Measurements from ENCODE around the gene MBP.

Gene MBP

DNA sequence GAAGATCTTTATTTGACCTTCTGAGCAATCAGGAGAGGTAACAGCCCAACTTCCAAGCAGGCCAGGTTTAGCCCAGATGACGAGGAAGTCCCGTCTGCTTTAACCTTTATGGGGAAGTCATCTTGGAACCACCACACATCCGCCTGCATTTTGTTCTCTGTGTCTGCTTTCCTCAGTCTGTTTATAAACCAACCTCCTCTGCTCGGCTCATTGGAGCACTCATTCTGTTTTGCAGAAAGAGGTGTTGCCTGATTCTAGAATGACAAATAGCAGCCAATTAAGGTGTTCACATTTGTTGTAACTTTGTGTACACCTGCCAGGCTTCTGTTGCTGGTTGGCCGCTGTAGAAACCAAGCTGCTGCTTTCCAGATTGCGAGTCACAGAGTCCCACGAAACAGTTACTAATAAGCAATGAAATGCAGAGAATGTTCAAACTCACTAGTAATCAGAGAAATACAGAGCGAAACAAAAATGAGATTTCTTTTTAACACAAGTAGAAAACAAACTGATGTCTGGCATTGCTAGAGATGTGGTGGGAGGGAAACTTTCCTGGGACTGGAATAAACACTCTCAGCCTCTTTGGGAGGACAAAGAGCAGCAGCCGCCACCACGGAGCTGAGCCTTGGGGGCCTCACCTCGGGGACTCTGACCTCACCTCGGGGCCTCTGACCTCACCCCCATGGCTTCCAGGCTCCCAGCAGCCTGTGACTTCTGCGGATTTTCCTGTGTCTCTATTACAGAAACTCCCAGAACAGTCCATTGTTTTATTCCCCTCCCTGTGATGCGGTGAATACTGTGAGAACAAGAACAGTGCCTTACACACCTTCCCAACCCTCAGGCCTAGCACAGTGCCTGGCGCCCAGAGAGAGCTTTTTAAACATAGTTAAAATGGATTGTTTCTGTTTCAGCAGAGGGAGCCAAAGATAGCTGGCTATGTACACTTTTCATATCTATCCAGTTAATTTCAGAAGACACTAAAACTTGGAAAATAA, 64.0 kb downstream of the MBP start:
- no peak for DNase-seq (ENCODE audit: low read depth in 2 of 2, low spot score in 1 of 2)

DNA sequence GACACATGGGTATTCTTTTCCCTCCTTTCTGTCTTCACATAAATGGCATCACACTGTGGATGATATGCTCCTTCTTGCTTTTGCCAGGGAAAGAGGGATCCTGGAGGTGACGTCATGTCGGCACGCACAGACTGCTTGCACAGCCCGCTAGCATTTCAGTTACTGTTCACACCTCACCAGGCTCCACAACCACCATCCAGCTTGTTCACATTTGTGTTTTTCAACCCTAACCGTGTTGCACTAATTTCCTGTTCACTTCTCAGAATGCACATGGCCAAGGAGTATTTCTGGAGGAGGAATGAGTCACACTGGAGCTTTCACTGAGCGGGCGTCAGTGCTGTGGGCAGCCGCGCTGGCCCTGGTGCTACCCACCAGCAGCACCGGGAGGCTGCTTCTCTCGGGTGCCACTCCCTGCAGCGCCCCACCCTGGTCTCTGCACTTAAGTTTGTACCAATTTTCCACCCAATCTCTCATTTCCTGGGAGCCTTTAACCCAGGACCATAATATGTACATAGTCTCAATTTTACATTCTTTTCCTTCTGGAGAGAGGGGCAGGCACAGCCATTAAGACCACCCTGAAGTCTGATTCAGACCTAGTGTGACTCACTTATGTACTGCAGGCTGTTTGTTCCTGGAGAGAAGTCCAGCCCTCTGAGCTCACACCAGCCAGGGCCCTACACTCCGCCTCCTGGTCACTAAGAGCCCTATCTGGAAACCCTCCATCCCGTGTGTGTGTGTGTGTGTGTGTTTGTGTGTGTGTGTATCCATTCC, 65.1 kb downstream of the MBP start:
- DNase-seq (ENCODE audit: low read depth in 2 of 2, low spot score in 1 of 2): peak; percentile 42 to 50

DNA sequence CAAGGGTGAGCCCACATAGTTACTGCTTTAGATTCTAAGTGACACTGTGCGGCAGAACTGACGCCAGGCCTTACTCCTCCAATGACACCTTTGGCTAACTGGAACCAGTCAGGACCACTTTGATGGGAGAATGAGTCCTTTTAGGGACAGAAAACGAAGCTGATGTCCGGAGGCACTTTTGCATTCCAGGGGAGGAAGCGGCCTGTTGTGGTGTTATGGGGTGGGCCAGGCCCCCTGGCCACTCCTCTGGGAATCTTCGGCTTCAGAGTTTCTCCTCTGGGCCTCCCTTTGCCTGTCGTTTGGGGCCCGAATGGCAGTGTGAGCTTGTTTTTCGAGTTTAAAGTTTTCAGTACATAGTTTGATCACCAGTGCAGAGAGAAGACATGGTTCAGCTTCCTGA, 65.9 kb downstream of the MBP start:
- no peak for DNase-seq (ENCODE audit: low read depth in 2 of 2, low spot score in 1 of 2)

DNA sequence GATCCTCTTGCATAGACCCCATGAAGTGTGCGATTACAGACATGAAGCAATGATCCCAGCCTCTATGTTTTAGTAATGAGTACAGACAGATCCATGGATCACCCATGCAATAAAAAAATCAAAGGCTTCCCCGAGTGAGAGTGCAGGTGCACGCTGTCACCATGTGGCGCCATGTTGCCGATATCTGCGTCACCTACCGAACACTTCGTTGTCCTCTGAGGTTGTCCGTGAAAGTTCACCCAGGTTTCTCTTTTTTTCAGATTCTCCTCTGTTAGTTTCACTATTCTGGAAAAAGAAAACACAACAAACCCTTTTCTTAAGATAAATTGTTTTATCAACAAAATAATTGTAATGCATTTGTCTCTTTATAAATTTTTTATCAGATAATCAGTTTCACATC, 66.5 kb downstream of the MBP start:
- no peak for DNase-seq (ENCODE audit: low read depth in 2 of 2, low spot score in 1 of 2)

DNA sequence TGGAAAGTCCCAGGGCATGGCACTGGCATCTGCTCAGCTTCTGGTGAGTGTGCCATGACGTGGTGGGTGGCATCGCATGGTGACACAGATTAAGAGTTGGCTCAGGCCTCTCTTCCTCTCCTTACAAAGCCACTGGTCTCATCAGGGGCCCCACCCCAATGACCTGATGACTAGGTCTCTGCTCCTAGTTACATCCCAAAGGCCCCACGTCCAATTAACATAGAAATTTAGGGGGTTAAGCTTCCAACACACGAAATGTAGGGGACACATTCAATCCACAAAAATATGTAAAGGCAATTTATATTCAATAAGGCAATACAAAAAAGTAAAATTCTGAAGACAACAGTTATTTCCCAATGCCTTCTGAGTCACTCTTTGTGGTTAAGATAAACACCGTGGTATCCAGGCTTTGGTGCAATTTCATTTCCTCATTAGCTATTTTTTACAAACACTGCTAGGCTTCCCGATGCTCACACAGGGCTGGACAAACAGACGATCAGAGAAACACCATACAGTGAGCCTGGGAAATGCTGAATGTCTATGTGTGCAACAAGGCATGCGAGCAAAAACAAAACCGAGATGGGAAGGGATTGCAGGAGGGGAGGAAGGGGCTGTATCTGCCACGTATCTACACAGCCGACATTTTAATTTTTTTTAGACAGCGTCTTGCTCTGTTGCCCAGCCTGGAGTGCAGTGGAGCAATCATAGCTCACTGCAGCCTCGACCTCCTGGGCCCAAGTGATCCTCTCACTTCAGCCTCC, 67.2 kb downstream of the MBP start:
- DNase-seq (ENCODE audit: low read depth in 2 of 2, low spot score in 1 of 2): no peak

DNA sequence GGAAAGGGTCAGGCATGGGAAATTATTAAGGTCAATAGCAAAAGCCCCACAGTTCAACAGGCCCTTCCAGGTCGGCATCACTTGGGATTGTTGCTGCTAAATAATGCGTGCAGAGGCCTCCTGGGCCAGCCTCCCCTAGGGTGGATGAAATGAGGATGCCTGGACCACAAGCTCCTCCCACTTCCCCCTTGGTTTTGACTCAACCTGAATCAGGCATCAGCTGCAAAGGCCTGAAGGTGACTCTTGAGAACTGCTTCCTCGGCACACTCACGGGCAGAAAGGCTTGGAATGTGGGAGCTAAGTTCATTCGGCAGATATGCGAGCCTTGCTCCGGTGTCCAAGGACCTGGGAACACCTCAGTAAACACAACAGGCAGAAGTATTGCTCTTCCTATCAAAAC, 69.3 kb downstream of the MBP start:
- DNase-seq (ENCODE audit: low read depth in 2 of 2, low spot score in 1 of 2): peak; percentile 46 to 58

DNA sequence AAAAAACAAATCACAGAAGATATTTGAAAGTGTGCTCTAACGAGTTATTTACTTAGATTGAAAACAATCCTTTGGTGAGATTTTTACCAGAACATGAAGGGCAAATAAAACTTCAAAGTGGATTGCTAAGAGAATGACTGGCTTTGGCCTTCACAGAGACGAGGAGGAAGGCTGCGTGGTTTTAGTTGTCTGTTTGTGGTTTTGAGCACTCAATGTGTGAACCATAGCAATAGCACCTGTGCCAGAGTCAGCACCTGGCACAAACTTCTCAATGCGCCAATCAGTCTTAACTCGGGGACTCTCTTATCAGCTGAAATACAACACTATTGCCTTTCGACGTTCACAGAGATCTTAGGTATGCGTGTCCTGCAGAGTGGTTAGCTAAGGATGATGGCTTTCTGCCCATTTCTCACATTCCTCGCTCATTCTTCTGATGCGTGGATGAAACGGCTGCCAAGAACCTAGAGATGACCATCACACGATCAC, 70.0 kb downstream of the MBP start:
- DNase-seq (ENCODE audit: low read depth in 2 of 2, low spot score in 1 of 2): no peak

DNA sequence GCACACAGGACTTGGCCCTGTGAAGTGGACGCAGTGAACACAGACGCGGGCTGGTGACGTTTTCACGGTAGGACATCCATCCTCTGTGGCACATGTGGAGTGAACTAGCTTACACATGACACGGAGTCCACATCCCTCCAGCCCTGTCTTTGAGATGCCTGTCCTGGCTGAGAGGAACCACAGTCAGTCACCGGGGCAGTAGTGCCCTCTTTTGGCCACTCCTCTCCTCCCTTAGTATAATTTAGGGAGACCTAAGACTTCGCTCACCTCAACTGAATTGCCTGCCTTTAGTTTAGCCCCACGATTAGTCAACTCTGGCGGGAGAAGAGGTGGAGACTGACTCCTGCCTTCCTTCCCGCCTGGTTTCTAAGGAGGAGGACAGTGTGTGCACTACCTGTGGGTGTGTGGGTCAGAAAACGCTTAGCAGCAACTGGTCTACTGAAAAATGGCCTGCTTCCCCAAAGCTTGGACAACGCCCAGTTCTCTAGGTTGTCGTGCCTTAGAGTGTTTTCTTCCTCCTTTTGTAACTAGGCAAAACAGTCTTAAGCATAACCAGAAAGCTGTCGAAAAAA, 70.6 kb downstream of the MBP start:
- DNase-seq (ENCODE audit: low read depth in 2 of 2, low spot score in 1 of 2): no peak

DNA sequence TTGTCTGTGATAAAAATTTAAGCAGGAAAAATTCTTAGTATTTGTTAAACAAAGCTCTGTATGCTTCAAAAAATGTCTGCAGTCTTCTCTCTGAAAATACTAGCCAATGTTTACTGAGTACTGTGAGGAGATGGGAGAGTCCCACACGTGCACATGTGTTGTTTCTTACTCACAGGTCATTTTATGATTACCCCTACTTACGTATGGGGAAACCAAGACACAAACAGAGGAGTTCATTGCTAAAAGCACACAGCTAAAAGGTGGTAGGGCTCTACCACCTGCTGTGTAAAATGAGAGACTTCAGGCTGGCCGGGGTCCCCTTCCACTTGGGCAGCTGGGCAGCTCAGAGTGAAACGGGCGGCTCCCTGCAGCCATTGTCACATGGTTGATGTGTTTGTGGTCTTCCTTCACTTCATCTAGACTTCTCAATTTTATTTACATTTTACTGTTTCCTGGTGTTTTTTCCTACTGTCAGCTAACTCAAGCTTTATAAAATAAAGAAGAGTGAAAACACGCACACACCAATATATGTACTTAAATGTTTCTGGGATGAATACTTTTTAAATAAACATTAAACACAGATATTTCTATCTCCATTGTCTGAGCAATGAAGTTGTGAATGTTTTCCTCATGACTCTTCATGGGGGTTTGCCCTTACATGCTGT, 71.2 kb downstream of the MBP start:
- no peak for DNase-seq (ENCODE audit: low read depth in 2 of 2, low spot score in 1 of 2)

DNA sequence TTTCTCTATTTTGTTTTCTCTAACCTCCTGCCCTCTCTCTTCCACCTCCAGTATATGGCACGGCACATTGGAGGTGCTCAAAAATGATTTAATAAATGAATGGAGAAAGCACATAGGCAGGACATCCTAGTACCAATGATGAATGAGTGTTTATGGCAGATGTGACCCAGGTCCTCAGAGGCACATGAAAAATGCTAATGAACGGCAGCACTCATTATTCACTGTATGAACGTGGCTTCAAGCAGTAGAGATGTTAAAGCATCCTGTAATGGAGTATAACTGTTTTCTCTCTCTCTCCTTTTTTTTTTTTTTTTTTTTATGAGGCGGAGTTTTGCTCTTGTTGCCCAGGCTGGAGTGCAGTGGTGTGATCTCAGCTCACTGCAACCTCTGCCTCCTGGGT, 72.4 kb downstream of the MBP start:
- no peak for DNase-seq (ENCODE audit: low read depth in 2 of 2, low spot score in 1 of 2)

DNA sequence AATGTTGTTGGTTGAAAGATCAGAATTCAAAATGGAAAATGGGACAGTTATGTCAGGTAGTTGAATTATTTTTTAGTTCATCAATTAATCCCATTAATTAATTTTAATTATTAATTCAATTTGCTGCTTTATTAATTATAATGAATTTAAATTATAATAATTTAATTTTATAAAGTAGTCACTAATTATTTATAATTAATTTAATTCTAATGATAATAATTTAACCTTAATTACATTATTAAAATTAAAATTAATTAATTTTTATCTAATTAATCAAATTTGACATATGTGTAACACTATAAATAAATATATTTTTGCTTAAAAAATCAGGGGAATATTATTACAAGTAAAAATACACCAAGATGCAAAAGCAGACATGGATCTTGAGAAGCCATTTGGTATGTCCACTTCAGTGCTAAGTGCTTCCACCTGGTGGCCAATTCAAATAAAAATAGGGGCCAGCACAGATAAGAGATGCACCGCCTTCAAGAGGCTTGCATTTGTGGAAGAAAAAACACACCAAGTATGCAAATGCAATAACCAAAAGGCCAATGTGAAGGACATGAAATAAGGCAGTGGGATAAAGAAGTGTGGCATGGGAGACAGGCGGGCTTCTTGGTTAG, 73.2 kb downstream of the MBP start:
- DNase-seq (ENCODE audit: low read depth in 2 of 2, low spot score in 1 of 2): no peak

DNA sequence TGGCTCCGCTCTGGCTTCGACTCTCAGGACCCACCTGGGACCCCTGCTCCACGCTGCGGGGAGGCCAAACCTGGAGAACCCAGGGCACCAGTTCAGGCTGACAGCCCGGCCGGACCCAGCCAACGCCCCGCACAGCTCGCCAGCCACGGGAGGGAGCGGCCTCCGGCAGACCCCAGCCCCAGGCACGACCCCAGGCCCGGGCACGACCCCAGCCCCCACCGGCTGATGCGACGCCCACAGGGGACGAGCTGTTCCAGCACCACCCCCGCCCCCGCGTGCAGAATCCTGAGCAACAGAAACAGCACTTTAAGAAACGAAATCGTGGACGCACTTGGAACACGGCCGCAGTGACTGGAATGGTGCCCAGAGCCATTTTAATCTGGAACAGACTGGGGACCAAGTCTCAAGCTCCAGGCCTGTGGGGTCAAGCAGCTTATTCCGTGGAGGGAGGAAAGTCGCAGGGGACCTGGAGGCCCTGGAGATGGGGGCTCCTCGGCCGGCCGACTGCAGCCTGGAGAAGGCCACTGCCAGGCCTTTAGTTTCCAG, 74.2 kb downstream of the MBP start:
- DNase-seq (ENCODE audit: low read depth in 2 of 2, low spot score in 1 of 2): no peak

DNA sequence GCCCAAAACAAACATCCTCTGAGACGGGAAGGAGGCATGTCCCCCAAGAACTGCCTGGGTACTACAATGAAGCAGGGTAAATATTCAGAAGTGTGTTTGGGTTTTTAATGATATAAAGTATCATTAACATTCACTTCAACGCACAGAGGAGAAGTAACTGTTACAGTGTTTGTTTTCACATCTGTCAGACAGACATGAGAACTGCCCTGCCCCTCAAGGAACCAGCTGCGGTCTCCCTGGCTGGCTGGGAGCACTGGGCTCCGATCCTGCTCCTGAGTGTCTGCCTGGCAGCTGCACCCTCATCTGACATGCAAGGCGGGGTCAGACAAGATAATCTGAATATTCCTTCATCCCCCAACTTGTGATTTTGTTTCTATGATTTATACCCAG, 75.6 kb downstream of the MBP start:
- DNase-seq (ENCODE audit: low read depth in 2 of 2, low spot score in 1 of 2): no peak

DNA sequence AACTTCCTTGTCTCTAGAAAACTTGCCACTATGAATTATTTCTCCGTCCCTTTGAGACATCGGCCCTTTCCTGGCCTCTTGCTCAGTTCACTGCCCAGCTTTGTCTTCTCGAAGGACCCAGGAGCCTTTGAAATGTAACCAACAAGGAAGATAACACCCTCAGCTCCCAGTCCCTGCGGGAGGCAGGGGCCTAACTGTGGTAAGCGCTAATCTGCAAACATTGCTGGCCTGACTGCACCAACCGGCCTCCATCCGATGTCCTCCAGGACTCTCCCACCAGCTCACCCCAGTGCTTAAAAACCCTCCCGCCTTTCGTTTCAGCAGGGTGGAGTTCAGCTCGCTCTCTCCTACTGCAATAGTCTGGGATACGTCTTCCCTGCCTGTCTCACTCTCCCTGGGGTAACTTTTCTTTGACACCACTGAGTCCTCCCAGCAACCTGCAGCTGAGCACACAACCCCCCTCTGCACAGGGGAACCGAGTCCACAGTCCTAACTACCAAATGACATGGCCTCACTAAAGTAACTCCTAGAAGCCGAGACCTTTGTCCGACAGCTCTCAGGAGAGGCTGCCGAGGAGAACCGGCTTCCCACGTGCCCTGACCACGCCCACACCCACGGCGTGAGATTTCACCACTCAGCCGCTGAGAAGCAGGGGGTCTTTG, 76.1 kb downstream of the MBP start:
- no peak for DNase-seq (ENCODE audit: low read depth in 2 of 2, low spot score in 1 of 2)

DNA sequence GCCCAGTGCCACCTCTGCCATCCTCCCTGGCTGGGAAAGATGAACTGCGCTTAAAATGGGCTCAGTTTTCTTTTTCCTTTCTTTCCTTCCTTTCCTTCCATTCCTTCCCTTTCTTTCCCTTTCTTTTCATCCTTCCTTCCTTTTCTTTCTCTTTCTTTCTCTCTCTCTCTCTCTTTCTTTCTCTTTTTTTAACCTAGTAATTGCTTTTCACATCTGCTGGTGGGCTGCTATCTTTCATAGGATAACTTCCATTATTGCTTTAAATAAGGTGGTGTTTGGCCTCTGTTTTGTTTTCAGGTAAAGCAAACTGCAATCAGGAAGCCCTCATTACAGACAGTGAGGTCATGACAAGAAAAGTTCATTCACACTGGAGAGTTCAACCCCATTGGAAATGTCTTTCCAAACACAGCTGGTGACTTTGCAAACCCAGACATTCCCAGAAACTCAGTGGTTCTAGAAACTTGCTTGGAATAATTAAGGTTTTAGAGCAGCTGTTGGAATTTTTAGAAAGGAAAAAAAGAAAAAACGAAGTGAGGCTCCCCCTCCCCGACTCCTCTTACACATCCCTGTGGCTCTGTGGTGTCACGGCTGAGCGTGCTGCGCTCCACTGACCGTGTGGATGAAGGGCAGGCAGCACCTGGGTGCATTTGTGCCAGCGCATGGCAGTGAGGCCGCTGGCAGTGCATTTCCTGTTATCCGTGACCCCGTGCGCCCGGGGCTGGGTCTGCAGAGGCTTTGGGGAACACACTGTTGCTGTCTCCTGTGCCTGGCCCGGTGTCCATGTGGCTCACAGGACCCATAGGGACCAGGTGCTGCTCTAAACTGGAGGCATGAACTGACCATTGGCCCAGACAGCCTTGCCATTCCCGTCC, 76.9 kb downstream of the MBP start:
- DNase-seq (ENCODE audit: low read depth in 2 of 2, low spot score in 1 of 2): no peak

DNA sequence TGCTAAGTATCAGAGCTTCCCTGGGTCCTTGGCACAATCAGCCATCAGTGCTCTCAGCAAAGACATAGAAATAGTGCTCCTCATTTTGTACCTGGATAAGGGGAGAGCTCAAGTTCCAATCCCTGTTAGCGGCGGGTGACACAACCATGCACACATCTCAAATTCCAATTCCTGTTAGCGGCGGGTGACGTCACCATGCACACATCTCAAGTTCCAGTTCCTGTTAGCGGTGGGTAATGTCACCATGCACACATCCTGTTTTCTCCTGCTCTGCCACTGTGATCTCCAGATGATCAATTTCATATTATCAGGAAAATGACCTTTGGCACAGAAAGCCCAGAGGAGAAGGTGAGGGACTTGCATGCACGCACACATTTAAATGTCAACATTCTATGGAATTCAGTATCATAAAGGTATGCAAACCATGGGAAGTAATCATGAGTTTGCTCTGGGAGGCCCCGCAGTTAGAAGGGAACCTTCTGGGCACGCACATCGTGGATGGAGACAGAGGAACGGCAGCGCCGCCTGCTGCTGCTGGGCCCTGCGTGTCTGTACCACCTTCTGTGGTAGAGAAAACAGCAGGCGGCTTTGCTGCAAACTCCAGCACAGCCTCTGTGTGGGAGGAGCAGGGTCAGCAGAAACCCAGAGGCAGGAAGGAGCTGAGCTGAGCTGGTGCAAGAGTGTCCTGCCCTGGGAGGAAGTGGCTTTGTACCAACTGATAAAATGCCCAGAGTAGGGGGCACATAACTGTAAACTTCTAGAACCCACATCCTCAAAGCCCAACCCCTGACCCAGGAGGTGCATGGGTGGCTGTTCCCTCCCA, 77.8 kb downstream of the MBP start:
- DNase-seq (ENCODE audit: low read depth in 2 of 2, low spot score in 1 of 2): peak; percentile 50 to 69

DNA sequence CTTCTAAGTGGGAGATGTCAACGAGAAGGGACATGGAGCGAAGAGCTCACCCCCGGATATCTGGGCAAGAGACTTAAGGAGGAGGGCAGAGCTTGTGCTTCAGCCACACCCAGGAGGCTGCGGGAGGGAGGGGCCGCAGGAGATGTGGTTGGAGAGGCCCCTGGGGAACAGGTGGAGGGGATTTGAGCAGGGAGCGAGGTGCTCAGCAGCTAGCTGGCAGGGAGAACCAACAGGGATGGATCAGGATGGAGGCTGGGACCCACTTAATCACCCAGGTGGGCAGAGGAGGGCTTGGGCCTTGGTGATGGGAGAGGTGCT, 78.3 kb downstream of the MBP start:
- DNase-seq (ENCODE audit: low read depth in 2 of 2, low spot score in 1 of 2): no peak

Measured in stimulated activated CD8-positive, alpha-beta memory T cell treated with anti-CD3 and anti-CD28 coated beads, Interleukin-4, amount 100 ng/mL, for 1 hour (primary cell).